HG03354 (cell line): ENCODE measurements around the gene MRPL49.
A peak's percentile ranks its signal among the peaks of the same experiment; 100 is the strongest.
"Not testable (repeated sequence)": the region's sequence is repeated elsewhere in the genome, so short reads cannot be mapped to it uniquely, and the experiment has no call there.

ENCODE experiments used
- ATAC-seq: cut with Tn5 transposase; IDR thresholded peaks from one replicate; pipeline ENCODE4 v1.9.1; 2021; ENCODE audit warnings: mild to moderate bottlenecking; ENCODE audit not compliant: unreplicated experiment, poor library complexity, severe bottlenecking

The MRPL49 gene

DNA sequence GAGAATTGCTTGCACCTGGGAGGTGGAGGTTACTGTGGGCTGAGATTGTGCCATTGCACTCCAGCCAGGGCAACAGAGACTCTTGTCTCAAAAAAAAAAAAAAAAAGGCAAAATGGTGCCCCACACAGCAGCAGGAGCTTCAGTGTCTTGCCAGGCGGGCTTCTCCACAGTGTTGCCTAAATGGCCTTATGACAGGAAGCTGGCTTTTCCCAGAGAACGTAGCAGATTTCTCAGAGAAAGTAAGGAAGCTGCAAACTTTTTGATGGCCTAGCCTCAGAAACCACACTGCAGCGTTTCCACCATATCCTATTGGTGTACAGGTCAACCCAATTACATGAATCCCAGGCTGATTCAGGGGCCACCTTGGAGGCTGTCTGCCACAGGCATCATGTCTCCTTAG lies 35.2 kb downstream of the MRPL49 start:
- ATAC-seq, result no peak

DNA sequence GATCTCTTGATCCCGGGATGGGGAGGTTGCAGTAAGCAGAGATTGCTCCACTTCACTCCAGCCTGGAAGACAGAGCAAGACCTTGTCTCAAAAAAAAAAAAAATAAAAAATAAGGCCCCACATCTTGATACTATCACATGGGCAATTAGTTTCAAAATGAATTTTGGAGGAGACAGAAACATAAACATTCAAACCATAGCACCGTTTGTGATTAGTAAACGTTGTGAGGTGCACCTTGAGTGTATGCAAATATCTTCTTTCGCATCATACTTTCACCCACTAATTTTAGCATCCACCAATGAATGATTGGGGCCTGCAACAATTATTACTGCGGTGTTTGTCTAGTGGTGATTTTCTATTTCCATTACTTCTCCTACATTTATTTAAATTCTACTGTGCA lies 36.9 kb downstream of the MRPL49 start:
- peak; percentile 66 for ATAC-seq

DNA sequence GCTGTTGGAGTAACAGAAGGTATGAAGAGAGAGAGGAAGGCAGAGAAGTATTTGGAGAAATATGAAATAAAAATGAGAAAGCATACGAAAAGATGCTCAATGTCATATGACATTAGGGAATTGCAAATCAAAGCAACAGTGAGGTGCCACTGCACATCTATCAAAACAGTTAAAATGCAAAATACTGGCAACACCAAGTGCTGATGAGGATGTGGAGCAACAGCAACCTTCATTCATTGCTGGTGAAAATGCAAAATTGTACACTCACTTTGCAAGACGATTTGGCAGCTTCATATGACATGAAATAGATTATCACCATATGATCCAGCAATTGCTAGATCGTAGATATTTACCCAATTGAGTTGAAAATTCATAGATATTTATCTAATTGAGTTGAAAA lies 38.5 kb downstream of the MRPL49 start:
- no peak for ATAC-seq

DNA sequence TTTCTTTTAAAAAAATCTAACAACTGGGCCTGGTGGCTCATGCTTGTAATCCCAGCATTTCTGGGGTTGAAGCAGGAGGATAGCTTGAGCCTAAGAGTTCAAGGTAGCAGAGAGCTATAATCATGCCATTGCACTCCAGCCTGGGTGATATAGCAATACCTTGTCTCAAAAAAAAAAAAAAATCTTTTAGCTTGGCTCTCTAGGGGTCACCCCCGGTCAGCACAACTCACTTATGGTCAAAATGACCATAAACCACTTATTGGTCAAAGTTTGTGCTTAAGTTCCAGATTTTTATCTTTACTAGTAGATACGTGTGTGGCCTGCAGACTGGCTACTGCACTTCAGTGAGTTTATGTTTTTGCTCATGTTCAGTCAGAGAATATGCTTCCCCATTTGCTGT lies 41.6 kb downstream of the MRPL49 start:
- ATAC-seq, result no peak

DNA sequence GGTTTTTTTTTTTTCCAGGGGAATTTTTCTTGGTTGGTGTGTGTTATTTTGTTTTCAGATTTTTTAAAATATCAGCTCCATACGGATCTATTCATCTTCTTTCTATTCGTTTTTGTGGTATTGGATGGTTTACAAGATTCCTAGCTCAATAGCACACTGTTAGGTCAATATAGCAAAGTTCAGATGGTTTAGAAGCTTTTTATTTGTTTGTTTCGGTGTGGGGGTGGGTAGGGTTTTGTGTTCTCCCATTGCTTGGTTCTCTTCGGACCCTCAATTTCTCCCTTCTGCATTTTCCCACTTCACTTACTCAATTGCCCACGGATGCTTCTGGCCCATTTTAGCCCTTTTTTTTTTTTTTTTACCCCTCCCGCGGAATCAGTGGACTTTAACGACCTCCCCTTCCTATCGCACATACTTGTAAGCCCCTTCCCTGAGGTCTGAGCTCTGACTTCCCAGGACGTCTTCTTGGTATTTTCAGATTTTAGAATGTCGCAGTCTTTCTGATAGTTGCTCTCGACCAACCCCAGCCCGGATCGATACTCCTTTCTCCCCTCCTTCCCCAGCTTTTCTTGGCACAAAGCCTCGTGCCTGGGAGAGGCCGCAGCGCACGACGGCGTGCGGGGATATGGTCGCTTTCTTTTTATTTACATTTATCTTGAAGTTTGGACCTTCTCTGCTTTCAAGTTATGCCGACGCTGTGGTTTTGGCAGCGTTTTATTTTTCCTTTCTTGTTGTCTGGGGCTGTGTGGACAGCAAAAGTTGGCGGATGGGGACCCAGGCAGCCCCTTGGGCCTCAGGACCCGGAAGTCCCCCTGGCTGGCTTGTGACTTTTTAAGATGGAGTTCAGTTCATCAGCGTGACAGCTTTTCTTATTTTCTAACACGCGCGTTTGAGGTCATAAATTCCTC lies 43.5 kb downstream of the MRPL49 start:
- no peak for ATAC-seq

DNA sequence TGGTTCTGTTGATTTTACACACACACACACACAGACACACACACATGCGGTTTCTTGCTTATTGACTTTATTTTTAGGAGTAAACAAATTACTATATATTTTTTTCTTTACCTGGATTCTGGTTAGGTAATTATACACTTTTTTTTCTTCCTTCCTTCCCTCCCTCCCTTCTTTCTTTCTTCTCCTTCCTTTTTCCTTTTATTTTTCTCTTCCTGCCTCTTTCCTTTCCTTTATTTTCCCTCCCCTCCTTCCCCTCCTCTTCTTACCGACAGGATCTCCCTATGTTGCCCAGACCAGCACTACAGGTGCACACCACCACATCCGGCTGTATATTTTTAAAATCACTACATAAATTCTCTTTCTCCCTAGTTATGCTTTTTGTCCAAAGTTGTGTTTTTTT lies 44.8 kb downstream of the MRPL49 start:
- no peak for ATAC-seq

DNA sequence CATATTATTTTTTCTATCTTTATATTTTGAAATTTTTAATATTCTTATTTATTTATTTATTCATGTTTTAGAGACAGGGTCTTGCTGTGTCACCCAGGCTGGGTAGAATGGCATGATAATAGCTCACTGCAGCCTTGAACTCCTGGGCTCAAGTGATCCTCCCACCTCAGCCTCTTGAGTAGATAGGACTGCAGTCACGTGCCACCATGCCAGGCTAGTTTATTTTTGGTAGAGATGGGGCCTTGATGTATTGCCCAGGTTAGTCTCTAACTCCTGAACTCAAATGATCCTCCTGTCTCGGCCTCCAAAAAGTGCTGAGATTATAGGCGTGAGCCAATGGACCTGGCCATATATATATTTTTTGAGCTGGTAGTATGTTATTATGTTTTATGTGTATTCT lies 45.5 kb downstream of the MRPL49 start:
- ATAC-seq, result no peak

DNA sequence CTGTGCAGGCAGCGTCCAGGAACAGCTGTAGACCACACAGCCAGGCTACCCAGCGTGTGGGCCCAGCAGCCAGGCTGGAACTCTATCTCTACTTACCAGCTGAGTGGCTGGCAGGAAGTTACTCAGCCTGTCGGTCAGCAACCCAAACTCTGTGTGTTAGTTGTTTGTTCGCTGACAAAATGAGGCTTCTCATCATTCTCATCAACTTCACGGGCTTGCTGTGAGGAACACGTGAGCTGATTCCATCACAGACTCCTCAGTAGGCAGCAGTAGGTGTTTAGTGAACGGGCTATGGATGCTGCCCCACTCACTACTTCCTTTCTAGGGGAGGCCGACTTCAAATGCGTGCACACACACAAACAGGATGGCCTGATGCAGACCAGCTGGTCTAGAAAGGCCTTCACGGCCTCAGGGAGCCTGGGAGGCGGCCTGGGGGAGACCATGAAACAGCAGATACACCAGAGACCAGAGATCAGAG lies 47.1 kb downstream of the MRPL49 start:
- no peak for ATAC-seq

DNA sequence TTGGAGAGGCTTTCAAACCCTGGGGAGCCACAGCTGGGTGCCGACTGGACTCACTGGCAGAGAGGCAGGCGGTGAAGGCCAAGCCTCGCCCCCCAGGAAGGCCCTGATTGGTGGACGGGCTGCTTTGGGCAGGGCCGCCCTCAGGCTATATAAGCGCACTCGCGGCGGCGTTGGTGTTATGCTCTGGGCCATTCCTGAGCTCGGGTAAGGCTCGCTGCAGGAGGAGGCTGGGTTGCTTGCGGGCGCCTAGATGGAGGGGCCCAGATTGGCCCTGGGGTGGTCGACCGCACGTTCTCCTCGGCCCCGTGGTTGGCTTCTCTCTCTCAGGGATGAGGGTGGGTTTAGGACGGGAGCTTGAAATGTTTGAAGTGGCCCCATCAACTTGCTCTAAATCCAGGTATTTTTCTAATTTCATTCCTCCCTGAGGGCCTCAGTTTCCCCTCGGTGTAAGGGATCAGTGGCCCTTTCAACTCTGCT lies 48.0 kb downstream of the MRPL49 start, which contains the start of gene SPDYC:
SPDYC (plus strand) TSS at position 176 of the 477 bp plus-strand sequence. CDS start 1,125 bp downstream, outside the sequence.
- ATAC-seq, result no peak

DNA sequence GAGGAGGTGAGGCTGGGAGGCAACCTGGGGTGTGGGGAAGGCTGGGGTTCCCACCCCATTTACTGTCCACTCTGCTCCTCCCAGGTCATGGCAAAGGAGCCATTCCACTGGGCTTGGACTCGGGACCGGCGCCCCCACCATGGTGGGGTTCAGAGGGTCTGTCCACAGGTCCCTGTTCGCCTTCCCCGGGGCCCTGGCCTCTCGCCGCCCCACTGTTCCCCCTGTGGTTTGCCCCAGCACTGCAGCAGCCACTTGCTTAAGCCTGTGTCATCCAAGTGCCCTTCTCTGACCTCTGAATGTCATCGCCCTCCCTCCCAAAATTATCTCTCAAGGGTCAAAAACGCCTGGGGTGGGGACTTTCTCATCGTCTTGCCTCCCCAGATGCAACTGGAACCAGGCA lies 50.5 kb downstream of the MRPL49 start:
- ATAC-seq, result no peak

DNA sequence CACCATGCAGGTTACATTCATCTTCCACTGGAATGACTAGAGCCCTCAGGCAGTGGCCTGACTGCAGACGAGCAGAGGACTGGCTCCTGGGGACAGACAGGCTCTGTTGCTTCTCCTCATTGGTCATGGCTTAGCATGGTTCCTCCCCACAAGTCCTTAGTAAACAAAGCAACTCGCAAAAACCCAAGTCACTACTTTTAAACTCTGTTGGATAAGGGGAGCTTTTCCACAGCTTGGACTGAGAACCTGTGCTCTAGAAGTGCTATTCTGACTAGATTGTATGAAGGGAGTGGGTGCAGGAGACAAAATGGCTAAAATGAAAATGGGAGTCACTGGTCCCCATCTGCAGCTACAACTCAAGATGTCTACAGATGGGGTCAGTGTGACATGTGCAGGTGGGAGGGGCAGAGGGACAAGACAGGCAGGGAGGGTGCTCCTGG lies 52.5 kb downstream of the MRPL49 start:
- not testable (repeated sequence) for ATAC-seq
